GM23338 (cell line): ENCODE results near the gene FCRL5. TPM values are rescaled to one million over a fixed set of nuclear protein-coding genes. Genes with fewer than 3 reads are reported as not detected.
A peak's percentile ranks its signal among the peaks of the same experiment; 100 is the strongest.

Experiments
- ATAC-seq: fragments of 200-7000 bp; cut with Tn5 transposase; 3 replicates; pipeline ENCODE4 v1.9.1; 2020
- DNase-seq: peaks from one replicate; pipeline ENCODE4 v3.0.0-alpha.2; 2015; ENCODE audit warnings: low spot score
- H2AFZ ChIP-seq: fragments of 200-600 bp; sonication (generic); 2 replicates; pipeline ENCODE4 v1.8.0; 2016; ENCODE audit warnings: antibody characterized with exemption, mild to moderate bottlenecking, moderate library complexity
- H3F3A ChIP-seq: fragments of 200-600 bp; sonication (generic); replicated peaks from 2 replicates; pipeline ENCODE4 v1.8.0; 2017; ENCODE audit warnings: antibody characterized with exemption, mixed run types, low read depth
- H3K27ac ChIP-seq: fragments of 200-600 bp; sonication (generic); 2 replicates; pipeline ENCODE4 v1.6.1; 2016; ENCODE audit warnings: low read depth
- H3K27me3 ChIP-seq: fragments of 200-600 bp; sonication (generic); 2 replicates; pipeline ENCODE4 v1.8.0; 2016; ENCODE audit warnings: mild to moderate bottlenecking, mixed run types, moderate library complexity; ENCODE audit not compliant: insufficient read depth
- H3K36me3 ChIP-seq: fragments of 200-600 bp; sonication (generic); 2 replicates; pipeline ENCODE4 v1.8.0; 2016; ENCODE audit warnings: mild to moderate bottlenecking; ENCODE audit not compliant: insufficient read depth
- H3K4me1 ChIP-seq: fragments of 200-600 bp; sonication (generic); 2 replicates; pipeline ENCODE4 v1.8.0; 2016; ENCODE audit warnings: mild to moderate bottlenecking, moderate library complexity; ENCODE audit not compliant: insufficient read depth
- H3K4me2 ChIP-seq: fragments of 200-600 bp; sonication (generic); 2 replicates; pipeline ENCODE4 v1.7.1; 2017; ENCODE audit warnings: mixed run types
- H3K4me3 ChIP-seq: fragments of 200-600 bp; sonication (generic); 2 replicates; pipeline ENCODE4 v1.6.1; 2016; ENCODE audit warnings: mixed run types
- H3K79me2 ChIP-seq: fragments of 200-600 bp; sonication (generic); replicated peaks from 2 replicates; pipeline ENCODE4 v1.8.0; 2017; ENCODE audit warnings: mild to moderate bottlenecking; ENCODE audit not compliant: insufficient read depth
- H3K9me2 ChIP-seq: fragments of 200-600 bp; sonication (generic); 2 replicates; pipeline ENCODE4 v1.8.0; 2017; ENCODE audit not compliant: insufficient read depth
- H4K20me1 ChIP-seq: fragments of 200-600 bp; sonication (generic); replicated peaks from 2 replicates; pipeline ENCODE4 v1.8.0; 2017; ENCODE audit warnings: mild to moderate bottlenecking; ENCODE audit not compliant: insufficient read depth
- H3K27ac Mint-ChIP-seq: 2 replicates; pipeline ENCODE4 v1.8.0; 2020; ENCODE audit warnings: inconsistent platforms, mild to moderate bottlenecking, moderate library complexity, mixed read lengths
- H3K27me3 Mint-ChIP-seq: 3 replicates; pipeline ENCODE4 v1.8.0; 2022; ENCODE audit warnings: low read depth, mild to moderate bottlenecking, moderate library complexity, mixed read lengths, inconsistent platforms; ENCODE audit not compliant: insufficient read depth, poor library complexity
- H3K36me3 Mint-ChIP-seq: 3 replicates; pipeline ENCODE4 v1.8.0; 2021; ENCODE audit warnings: low read depth, mild to moderate bottlenecking, inconsistent platforms, moderate library complexity, mixed read lengths
- H3K4me1 Mint-ChIP-seq: 3 replicates; pipeline ENCODE4 v1.8.0; 2020; ENCODE audit warnings: mild to moderate bottlenecking, inconsistent platforms, mixed read lengths
- H3K4me3 Mint-ChIP-seq: 3 replicates; pipeline ENCODE4 v1.8.0; 2021; ENCODE audit warnings: moderate library complexity, mild to moderate bottlenecking, inconsistent platforms, mixed read lengths
- H3K9me3 Mint-ChIP-seq: 3 replicates; pipeline ENCODE4 v1.8.0; 2020; ENCODE audit warnings: moderate library complexity, mild to moderate bottlenecking, inconsistent platforms, mixed read lengths
- CREB1 ChIP-seq: fragments of 250-450 bp; sonication (Bioruptor Pico); IDR thresholded peaks from 2 replicates; pipeline ENCODE4 v1.5.0; 2020; ENCODE audit warnings: low read depth, mild to moderate bottlenecking, moderate library complexity
- EZH2 ChIP-seq: fragments of 200-600 bp; sonication (generic); IDR thresholded peaks from one replicate; pipeline ENCODE4 v1.8.0; 2017; ENCODE audit warnings: antibody characterized with exemption, mild to moderate bottlenecking, low read depth; ENCODE audit not compliant: unreplicated experiment
- EZH2phosphoT487 ChIP-seq: fragments of 200-600 bp; sonication (generic); IDR thresholded peaks from one replicate; pipeline ENCODE4 v1.8.1; 2018; ENCODE audit warnings: antibody characterized with exemption; ENCODE audit not compliant: unreplicated experiment
- ZNF114 ChIP-seq: fragments of 250-450 bp; sonication (Bioruptor Pico); IDR thresholded peaks from 2 replicates; pipeline ENCODE4 v1.5.0; 2020; ENCODE audit warnings: mild to moderate bottlenecking, moderate library complexity
- ZNF331 ChIP-seq: fragments of 250-450 bp; sonication (Bioruptor Pico); IDR thresholded peaks from 2 replicates; pipeline ENCODE4 v1.5.0; 2020; ENCODE audit warnings: low read depth, mild to moderate bottlenecking, moderate library complexity
- polyA plus RNA-seq: library from polyadenylated mRNA; unstranded; fragments of >200 nt; fragmentation: Nextera tagmentation; extraction: Ambion mirVana; gene quantifications from 2 replicates; pipeline ENCODE4 v1.2.1, GENCODE V29; 2016
- total RNA-seq: library from RNA; depleted of rRNA; stranded (reverse); fragments of >200 nt; shearing (Covaris generic); gene quantifications from 2 replicates; pipeline ENCODE4 v1.2.3, GENCODE V29; 2014
- TF ChIP-seq, protein P1 (sequence below): IDR thresholded peaks from 2 replicates; pipeline ENCODE4 v1.6.1; 2016; ENCODE audit warnings: antibody characterized with exemption
- TF ChIP-seq, protein P2 (sequence below), 2 experiments: fragments of 200-600 bp in 1 of 2; sonication (generic) in 1 of 2; conservative IDR thresholded peaks; 2 replicates each; pipeline versions ENCODE4 v1.5.1 to v1.6.1; 2016 to 2017; ENCODE audit warnings: antibody characterized with exemption in 2 of 2, low read depth in 2 of 2, mild to moderate bottlenecking in 2 of 2, moderate library complexity in 1 of 2

FCRL5 gene
- total and polyA plus RNA-seq, 2 experiments from 2014 or later: 0.79 to 2.8 TPM

DNA sequence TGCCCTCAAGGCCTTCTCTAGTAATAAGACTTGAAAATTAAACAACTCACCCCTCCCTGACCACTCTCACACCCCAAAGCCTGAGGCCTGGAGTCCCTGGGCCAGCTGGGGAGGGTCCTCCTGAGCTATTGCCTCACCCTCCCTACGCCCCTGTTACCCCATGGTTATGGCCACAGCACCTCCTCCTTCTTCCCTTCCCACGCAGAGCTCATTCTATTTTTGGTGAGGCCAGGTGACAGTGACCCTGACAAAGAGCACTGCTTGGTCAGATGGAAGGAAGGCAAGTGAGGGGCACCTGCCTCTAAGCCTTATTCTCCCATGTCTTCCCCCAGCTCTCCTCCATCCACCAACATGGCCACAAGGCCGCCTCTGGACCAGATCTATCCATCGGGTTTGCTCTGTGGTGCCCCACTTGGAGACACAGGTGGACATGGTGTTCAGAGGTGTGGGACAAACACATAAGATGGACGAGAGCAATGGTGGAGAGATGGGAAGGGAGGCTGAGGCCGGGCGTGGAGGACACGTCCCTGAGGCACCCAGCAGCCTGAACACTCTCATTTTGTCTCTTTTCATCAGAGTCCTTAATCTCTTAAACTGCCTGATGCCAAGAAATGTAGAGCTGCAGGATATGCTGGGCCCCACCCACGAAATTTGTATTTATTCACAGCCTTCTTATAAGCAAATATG is 42.6 kb downstream of the FCRL5 start:
- ATAC-seq: no peak
- no peaks in the 10 kb centered on the region for H3K79me2 ChIP-seq
- no peaks in the 10 kb centered on the region for H3K27me3 ChIP-seq
- no peaks in the 10 kb centered on the region; the same call in 1 of the 2 replicates for H3K36me3 ChIP-seq
- H3K27me3 Mint-ChIP-seq: peaks cover 6% of the 10 kb centered on the region
- no peak overlapping the region for H3K4me3 ChIP-seq
- peaks cover 10% of the 10 kb centered on the region; the same call in 2 of the 3 replicates for H3K9me3 Mint-ChIP-seq
- TF ChIP-seq ZNF331 (CRISPR knock-in tag): no peak
- TF ChIP-seq ZNF114 (CRISPR knock-in tag): no peak
- TF ChIP-seq, protein P1, sequence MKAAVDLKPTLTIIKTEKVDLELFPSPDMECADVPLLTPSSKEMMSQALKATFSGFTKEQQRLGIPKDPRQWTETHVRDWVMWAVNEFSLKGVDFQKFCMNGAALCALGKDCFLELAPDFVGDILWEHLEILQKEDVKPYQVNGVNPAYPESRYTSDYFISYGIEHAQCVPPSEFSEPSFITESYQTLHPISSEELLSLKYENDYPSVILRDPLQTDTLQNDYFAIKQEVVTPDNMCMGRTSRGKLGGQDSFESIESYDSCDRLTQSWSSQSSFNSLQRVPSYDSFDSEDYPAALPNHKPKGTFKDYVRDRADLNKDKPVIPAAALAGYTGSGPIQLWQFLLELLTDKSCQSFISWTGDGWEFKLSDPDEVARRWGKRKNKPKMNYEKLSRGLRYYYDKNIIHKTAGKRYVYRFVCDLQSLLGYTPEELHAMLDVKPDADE: no peak
- TF ChIP-seq CREB1: no peak
- DNase-seq: no peak
- H3F3A ChIP-seq: no peaks in the 10 kb centered on the region
- H3K27ac Mint-ChIP-seq: no peak overlapping the region
- no peak overlapping the region for H2AFZ ChIP-seq
- peaks cover 3% of the 10 kb centered on the region; the same call in 2 of the 3 replicates for H3K36me3 Mint-ChIP-seq
- H3K4me3 Mint-ChIP-seq: no peak overlapping the region
- no peaks in the 10 kb centered on the region for H4K20me1 ChIP-seq
- no peak overlapping the region for H3K27ac ChIP-seq
- no peaks in the 10 kb centered on the region for H3K9me2 ChIP-seq
- peaks cover 4% of the 10 kb centered on the region; the same call in 2 of the 3 replicates for H3K4me1 Mint-ChIP-seq
- no peaks in the 10 kb centered on the region for H3K4me1 ChIP-seq
- no peak overlapping the region for H3K4me2 ChIP-seq

GRCh38 chr1:157505481-157506272 is 46.6 kb downstream of the FCRL5 start:
- H3K27ac ChIP-seq: no peak overlapping the region
- H3F3A ChIP-seq: no peaks in the 10 kb centered on the region
- ATAC-seq (peak; percentile 99), DNase-seq (peak; percentile 86)
- H3K36me3 ChIP-seq: no peaks in the 10 kb centered on the region; the same call in 1 of the 2 replicates
- H3K27me3 ChIP-seq: no peaks in the 10 kb centered on the region
- H3K4me3 Mint-ChIP-seq: no peak overlapping the region
- H3K27me3 Mint-ChIP-seq: peaks cover 6% of the 10 kb centered on the region
- no peaks in the 10 kb centered on the region for H3K4me1 ChIP-seq
- H3K9me3 Mint-ChIP-seq: peaks cover 19% of the 10 kb centered on the region; the same call in 2 of the 3 replicates
- H3K4me2 ChIP-seq: no peak overlapping the region
- no peak overlapping the region for H2AFZ ChIP-seq
- no peak overlapping the region for H3K27ac Mint-ChIP-seq
- H3K9me2 ChIP-seq: no peaks in the 10 kb centered on the region
- TF ChIP-seq EZH2: no peak
- no peak for TF ChIP-seq ZNF331 (CRISPR knock-in tag)
- TF ChIP-seq, protein P2, sequence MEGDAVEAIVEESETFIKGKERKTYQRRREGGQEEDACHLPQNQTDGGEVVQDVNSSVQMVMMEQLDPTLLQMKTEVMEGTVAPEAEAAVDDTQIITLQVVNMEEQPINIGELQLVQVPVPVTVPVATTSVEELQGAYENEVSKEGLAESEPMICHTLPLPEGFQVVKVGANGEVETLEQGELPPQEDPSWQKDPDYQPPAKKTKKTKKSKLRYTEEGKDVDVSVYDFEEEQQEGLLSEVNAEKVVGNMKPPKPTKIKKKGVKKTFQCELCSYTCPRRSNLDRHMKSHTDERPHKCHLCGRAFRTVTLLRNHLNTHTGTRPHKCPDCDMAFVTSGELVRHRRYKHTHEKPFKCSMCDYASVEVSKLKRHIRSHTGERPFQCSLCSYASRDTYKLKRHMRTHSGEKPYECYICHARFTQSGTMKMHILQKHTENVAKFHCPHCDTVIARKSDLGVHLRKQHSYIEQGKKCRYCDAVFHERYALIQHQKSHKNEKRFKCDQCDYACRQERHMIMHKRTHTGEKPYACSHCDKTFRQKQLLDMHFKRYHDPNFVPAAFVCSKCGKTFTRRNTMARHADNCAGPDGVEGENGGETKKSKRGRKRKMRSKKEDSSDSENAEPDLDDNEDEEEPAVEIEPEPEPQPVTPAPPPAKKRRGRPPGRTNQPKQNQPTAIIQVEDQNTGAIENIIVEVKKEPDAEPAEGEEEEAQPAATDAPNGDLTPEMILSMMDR (conservative IDR thresholded peaks at IDR 0.05; ENCODE audit: low read depth in 2 of 2): peak; percentile 77 to 86
- TF ChIP-seq, protein P1: no peak
- TF ChIP-seq EZH2phosphoT487: no peak
- no peaks in the 10 kb centered on the region for H3K79me2 ChIP-seq
- H3K4me3 ChIP-seq: no peak overlapping the region
- H3K4me1 Mint-ChIP-seq: peaks cover 1% of the 10 kb centered on the region; the same call in 2 of the 3 replicates
- H4K20me1 ChIP-seq: no peaks in the 10 kb centered on the region
- H3K36me3 Mint-ChIP-seq: peaks cover 3% of the 10 kb centered on the region; the same call in 2 of the 3 replicates
